HG02610 (cell line): ENCODE data around the gene LCA5.
"Not testable (repeated sequence)": the region's sequence is repeated elsewhere in the genome, so short reads cannot be mapped to it uniquely, and the experiment has no call there.

Experiments used
- ATAC-seq: cut with Tn5 transposase; IDR thresholded peaks from one replicate; pipeline ENCODE4 v1.9.1; 2021; ENCODE audit warnings: mild to moderate bottlenecking, moderate library complexity; ENCODE audit not compliant: unreplicated experiment

LCA5 gene

DNA sequence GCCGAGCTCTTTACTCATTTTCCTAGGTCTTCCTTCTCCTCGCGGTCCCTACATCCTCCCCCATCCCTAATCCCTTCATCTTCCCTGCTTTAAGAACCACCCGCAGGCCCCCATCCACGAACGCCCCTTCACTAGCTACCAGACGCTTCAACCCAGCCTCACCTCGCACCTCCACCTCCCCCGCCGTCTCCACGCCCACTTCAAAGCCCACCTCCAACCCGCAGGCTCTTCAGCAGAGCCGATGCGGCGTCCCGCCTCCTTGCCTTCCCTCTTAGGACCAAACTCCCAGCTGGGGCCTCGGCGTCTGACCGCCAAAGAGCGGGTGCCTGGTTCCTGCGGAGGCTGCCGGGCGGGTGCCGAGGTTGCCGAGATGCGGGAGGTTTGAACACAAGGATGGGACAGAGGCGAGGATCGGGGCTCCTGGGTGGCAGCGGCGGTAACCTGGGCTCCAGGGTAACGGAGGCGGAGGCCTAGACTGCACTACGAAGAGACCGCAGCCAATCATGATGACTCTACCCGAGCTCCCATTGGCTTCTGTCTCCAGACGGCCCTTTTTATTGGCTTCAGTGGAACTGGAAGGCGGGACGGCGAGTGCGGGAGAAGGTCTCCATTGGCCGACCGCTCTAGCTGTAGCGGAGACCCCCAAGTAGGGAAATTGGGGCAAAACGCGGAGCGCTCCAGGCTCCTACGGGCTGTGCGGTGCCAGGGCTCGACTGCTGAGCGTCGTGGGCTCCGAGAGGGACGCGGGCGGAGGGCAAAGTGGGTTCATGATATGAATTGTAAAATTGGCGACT lies at the start of gene LCA5:
Gene LCA5, minus strand, starts transcription at position 477 of the 794 bp plus-strand sequence. CDS start 18,536 bp downstream, outside the sequence.
- ATAC-seq: peak; percentile 100

DNA sequence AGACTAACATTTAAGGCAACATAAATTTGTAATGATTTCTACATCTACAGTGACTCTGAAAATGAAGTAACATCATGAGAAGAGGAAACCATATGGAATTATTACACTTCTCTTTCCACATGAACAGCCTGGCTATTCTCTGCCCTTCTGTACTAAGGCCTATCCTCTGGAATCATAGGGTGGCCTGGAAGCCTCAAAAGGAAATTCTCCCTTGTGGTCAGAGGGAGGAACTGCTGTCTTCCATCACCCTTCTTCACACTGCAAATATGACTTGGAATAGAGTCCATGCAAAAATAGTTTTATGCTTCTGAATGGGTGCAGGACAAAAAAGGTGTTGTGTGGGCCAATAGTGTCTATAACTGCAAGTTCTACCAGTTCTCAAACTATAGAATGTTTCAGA lies 49.3 kb upstream of the LCA5 start:
- ATAC-seq: no peak

DNA sequence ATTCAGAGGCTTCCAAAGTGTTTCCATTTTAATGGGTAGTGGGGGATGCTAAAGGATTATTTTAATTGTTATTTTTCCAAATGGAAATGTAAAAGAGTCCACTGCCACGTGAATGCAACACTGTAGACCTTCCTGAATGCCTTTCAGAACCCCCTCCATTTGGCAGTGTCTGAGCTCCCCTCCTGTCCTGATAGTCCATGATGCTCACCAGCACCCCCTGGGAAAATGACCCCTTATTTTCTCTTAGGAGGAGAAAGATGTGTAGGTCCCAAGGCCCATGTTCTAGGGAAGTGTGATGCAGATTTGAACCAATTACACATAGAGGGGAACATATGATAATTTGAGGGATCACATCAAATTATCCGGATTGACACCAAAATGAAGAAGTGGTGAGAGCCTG lies 47.1 kb upstream of the LCA5 start:
- ATAC-seq: no peak

DNA sequence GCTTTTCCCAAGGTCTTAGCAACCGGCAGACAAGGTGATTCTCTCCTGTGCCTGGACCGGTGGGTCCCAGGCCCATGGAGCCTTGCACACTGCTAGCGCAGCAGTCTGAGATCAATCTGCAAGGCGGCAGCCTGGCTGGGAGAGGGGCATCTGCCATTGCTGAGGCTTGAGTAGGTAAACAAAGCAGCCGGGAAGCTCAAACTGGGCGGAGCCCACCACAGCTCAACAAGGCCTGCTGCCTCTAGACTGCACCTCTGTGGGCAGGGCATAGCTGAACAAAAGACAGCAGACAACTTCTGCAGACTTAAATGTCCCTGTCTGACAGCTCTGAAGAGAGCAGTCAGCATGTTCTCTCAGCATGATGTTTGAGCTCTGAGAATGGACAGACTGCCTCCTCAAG lies 40.7 kb upstream of the LCA5 start:
- ATAC-seq: not testable (repeated sequence)

DNA sequence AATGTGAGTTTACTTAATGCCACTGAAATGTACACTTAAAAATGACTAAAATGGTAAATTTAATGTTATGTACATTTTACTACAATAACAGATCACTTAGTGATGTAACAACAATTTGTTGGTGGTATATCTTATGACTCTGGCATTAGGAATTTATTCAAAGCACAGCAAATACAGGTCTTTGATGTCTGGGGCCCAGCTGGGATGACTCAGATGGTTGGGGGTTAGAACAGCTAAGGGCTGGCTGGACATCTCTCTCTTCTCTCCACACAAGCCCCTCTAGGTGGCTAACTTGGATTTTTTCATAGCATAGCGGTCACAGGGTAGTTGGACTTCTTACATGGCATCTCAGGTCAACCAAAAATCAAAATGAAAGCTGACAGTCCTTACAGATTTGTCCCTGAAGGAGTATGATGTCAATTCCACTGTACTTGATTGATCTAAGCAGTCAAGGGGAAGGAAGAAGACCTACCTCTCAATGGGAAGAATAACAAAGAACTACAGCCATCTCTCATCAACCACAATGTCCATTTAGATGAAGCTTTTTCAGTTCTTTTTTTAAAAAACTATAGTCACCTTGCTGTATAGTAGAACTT lies 37.5 kb upstream of the LCA5 start:
- ATAC-seq: no peak

DNA sequence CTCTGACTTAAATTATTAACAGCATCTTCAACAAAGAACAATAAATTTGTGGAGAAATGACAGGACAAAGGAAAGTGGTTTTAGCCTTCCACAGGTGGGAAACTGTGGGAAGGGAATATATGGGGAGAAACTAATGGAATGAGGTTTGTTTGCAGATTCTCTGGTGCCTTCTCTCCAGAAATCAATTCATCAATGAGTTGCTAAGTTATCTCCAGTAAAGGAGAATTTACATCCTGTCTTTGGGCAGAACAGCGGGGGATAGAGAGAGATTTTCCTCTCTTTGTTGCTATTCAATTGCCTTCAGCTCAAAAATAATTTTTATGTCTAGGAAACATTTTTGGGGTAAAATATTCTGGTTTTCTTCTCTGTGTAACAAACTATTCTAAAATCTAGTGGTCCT lies 36.9 kb upstream of the LCA5 start:
- no peak for ATAC-seq

DNA sequence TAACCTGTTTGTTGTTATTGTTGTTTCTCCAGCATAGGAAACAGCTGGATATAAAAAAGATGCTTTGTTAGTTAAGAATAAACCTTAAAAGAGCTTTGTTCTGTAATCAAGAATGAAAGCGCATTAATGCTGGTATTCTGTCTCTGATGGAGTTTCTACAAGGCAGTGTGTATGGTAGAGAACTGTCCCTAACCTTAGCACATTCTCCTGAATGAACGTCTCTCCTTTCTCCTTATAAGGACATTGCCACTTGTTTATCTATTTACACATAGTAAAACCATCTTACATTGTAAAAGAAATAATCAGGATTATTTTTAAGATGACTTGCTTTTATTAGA lies 33.8 kb upstream of the LCA5 start:
- no peak for ATAC-seq

DNA sequence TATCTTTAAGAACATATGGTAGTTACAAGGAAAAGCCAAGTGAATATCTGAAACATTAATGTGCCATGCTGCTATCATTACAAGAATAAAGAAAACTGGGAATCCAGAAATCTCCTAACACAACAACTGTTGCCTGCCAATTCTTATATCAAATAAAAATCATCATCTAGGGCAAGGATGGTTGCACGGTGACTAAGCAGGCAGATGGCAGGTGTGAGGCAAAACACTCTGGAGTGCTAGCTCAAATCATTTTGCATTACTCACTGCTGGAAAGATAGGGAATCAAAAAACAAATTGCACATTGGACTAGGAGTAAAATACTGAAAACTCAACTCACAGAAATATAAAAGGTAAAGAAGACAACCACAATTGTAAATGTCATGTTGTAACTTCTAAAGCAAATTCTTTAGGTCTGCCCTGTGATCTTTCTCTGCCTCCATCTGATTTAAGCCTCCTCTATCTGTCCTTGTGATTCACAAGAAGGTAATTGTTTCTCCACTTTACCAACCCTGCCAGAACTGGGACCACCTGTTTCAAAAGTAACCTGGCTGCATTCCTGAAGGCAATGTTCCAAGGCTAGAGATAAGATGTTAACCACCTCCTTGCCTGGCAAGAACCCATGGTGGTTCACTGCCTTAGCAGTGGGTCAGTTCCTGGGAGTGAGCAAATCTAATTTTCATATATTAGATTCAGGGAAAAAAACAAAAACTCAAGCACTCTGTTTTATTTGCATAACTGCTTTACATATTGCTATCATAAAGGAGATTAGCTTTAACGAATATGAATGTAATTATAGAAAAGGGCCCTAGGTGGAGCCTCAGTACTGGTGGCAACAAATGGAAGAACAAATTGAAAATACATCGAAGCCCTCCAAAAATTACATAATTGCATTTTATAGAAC lies 33.1 kb upstream of the LCA5 start:
- ATAC-seq: no peak

DNA sequence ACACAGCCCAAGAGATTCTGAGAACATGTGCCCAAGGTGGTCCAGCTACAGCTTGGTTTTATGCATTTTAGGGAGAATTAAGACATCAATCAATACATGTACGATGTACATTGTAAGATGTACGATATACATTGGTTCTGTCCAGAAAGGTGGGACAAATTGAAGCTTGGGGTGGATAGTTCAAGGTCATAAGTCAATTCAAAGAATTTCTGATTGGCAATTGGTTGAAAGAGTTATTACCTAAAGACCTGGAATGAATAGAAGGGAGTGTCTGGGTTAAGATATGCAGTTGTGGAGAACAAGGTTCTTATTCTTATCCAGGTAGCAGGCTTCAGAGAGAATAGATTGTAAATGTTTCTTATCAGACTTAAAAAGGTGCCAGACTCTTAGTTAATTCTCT lies 31.8 kb upstream of the LCA5 start:
- no peak for ATAC-seq

DNA sequence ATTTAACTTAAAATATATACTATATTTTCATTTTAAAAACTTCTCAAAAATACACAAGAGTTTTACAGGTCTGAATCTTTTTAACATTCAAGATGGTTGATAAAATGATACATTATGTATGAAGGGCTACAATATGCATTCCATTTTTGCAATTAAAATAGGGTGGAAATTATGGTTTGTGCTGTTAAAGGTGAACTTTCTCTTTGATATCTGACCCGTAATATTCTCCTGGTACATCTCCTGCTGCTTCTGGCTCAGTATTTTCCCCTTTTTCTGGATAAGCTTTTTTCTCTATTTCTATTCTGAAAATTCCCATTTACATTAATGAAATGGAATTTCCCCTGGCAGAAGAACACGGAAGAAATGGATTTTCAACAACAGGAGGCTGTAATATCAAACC lies 27.4 kb upstream of the LCA5 start:
- ATAC-seq: no peak

DNA sequence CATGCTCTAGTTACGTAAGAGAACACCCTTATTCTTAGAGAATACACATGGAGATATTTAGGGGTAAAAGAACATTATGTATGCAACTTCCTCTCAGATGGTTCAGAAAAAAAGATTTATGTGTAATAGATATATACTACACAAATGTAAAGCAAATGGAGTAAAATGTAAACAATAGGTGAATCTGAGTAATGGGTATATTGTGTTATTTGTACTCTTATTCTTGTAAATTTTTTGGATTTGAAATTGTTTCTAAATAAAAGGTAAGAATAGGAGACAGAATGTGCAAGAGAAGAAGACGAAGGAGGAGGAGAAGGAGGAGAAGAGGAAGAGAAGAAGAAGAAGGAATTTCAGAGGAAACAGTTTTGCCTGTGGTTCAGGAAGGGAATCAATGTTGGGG lies 22.5 kb upstream of the LCA5 start:
- no peak for ATAC-seq

DNA sequence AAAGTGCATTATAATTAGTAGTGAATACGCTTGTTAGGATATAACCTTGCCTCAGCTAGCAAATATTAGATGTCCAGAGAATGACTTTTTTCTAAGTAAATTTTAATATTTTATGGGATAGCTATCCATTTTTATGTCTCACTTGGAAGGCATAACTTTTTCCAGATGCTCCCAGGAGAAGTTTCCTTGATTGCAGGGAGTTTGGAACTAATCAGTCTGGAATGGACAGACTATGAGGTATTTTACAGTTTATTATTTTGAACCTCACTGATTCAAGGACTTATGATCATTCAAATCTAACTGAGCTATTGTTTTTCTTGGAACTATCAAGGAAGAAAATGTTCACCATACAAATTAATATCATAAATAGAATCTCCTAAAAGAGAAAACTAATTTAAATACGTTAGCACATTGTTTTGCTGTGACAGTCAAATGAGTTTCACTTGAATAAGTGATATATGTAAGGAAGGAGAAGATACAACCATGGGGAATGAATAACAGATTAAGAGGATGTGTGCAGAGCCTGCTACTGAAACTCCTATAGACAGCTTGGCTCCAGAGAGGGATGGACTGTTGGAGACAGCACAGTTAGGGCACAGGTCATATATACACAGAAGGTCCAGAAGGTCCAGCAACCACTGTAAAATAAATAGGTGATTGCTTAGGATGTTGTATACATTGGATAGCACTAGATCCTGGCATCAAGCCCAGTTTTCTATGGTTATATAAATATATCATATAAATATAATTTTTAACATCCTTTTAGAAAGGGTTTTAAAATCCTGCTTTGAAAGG lies 20.6 kb upstream of the LCA5 start:
- no peak for ATAC-seq

DNA sequence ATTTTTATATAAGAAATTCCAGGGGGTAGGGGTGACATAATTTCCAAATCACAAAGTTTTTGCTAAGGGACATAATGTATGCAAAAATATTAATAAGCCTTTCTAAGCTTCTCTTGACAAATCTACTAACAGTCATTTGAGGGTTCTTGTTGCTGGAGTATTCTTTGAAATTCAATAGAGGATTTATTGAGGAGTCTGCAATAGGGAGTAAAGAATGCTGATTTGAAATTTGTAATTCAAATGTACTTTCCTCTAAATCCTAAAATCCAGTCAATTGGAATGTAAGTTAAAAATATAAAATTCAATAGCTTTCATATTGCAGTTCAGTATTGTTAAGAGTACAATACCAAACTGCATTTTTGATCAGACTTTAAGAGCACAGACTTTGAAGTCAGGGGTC lies 17.1 kb upstream of the LCA5 start:
- ATAC-seq: no peak

DNA sequence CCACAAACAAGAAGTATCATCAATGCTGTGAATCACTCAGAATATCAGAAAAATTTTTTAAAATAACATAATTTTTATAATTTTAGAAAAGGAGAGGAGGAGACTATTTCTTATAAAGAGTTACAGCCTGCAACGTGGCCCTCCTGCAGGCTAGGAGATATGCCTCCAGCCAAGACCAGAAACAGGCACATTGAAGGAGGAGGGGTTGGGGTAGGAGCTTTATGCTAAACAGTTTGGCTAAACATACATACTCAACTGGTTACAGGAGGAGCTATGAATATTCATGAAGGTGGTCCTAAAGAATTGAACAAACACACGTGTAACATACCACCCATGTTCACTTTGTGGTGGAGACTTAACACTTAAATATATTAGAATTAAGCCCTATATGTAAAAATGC lies 14.2 kb upstream of the LCA5 start:
- no peak for ATAC-seq

DNA sequence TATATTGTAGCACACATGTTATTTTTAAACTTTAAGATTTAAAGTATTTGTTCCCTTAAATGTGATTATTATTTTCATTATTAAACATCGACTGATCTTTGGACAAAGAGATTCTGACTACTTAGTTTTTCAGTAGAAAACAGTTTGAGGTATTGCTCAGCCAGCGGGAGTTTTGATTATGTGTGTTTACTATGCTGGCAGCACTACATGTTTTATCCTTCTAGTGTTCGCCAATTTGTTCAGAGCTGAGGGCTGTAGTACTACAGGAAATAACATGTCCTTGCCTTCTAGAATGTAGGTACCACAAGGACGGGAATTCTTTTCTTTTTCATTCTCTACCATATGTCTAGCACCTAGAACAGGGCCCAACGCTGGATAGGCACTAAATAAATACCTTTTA lies 11.1 kb upstream of the LCA5 start:
- no peak for ATAC-seq

DNA sequence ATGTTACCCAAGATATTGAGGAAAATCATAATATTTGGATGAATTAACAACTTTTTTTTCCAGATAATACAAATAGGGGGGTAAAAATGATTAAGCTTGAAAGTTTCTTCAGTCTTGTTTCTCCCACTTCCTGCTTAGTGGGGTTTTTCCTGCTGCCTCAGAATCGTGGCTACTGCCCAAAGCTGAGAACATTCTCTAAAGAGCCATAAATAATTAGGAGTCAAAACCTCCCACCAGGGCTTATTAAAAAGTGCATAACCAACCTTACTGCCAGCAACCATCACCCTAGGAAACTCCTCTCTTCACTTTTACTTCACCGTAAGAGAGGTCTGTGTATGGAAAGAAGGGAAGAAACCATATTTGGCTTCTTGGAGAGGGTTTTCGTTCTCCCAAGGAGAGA lies 9.0 kb upstream of the LCA5 start:
- no peak for ATAC-seq

DNA sequence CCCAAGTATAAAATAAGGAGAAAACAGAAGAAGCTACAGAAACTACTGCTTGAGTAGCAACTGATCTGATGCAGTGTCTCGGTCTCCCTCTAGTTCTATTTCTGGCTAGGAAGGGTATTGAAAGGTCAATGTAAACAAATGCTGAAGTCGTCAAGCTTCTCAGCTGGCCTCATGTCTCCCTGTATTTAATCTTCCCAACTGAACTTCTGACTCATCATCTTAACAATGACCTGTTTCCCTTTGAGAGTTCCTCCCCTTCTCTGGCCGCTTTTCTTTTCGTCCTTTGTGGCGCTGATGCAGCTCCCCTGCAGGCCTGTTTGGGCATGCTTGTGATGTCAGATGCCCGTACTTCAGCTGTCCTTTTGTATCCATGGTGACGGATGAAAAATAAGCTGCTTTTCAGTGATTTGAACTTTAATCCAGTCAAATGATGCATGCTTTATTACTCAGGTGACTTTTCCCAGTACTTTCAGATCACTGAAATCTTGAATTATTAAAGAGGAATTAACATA lies 7.8 kb upstream of the LCA5 start:
- peak; percentile 91 for ATAC-seq

DNA sequence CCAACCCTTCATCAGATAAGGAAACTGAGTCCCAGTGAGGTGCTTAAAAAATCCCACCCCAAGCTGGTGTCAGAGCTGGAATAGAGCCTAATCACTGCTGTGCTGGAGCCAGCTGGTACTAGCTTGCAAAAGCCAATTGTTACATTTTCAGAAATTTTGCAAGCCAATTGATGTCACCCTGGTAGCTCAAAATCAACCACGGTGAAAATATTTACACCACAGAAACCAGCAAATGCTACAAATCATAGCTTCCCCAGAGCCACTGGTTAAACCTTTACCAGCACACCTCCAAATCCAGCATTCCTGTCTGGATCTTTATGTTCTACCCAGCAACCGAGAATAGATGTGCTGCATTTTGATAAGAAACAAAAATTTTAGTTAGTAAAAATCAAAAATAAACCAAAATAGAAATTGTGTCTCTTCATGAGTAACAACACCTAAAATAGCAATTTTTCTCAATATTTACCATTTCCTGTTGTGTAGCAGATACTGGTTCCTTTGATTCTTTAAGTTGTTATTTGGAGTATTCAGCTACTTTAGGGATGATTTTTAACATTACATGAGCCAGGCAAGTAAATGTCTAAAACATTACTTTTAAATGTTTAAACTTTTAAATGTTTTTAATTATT lies 7.2 kb upstream of the LCA5 start:
- ATAC-seq: peak; percentile 51

DNA sequence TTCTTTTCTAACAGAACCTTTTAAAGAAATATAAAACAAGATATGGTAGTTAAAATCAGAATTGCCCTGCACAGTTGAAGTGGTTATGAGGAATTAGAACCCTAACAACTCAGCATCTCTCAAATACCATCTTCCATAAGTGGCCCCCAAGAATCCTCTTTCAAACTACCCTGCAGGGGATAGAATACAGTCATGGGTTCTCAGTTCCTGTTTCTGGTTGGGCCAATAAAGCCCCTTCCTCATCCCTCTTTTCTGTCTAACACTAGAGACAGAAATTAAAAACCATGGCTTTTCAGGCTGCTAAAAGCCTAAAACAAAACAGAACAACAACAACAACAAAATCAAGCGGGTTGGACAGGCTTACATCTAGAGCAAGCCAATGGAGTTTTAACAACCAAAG lies 6.7 kb upstream of the LCA5 start:
- ATAC-seq: peak; percentile 31

DNA sequence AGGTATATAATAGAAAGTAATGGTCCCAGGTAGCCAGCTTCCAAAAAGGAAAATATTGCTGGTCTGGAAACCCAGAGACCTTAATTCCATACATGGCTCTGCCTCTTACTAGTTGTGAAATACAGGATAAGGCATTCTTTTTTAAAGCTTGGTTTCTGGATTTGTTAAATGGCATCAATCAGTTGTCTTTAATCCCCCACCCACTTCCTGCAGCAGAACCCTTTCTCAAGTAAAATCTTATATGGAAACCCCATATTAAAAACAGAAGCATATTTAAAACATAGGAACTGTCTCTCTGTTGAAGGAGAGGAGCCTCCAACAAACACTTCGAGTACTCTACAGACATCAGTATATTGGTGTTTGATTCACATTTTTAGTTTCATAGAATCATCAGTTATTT lies 6.2 kb upstream of the LCA5 start:
- ATAC-seq: no peak
